ENCODE measurements around the gene GRID2. TPM values are rescaled to one million over a fixed set of nuclear protein-coding genes. Genes with fewer than 3 reads are reported as not detected.

Gene GRID2
- total RNA-seq, 1 donor from 2014 or later: 2.1 TPM

DNA sequence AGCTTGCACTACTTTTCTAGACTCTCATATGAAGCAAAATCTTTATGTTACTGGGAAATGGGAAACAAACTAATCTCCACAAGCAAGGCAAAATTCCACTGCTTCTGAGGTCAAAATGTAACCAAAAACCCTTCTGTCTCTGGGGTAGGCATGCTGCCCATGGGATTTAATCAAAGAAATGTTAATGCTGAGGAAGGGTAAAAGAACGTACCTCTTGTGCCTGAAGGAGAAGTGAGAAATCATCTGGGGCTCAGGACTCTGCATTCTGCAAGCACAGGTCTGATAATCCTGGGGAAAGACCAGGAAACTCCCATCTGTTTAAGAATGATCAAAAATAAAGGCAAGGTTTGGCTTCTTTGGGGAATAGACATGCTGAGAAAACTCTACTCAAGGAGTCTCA lies 184.7 kb downstream of the GRID2 start:
- Mint-ChIP-seq H3K4me3 (ENCODE audit: unreplicated experiment) (no peak overlapping the region), H3K27me3 (ENCODE audit: unreplicated experiment) (no peaks in the 10 kb centered on the region), H3K27ac (ENCODE audit: unreplicated experiment) (no peak overlapping the region), H3K36me3 (ENCODE audit: unreplicated experiment) (no peaks in the 10 kb centered on the region), H3K4me1 (ENCODE audit: low read depth, unreplicated experiment) (peaks cover 5% of the 10 kb centered on the region), H3K9me3 (ENCODE audit: unreplicated experiment) (no peaks in the 10 kb centered on the region)
- TF ChIP-seq, protein P1, sequence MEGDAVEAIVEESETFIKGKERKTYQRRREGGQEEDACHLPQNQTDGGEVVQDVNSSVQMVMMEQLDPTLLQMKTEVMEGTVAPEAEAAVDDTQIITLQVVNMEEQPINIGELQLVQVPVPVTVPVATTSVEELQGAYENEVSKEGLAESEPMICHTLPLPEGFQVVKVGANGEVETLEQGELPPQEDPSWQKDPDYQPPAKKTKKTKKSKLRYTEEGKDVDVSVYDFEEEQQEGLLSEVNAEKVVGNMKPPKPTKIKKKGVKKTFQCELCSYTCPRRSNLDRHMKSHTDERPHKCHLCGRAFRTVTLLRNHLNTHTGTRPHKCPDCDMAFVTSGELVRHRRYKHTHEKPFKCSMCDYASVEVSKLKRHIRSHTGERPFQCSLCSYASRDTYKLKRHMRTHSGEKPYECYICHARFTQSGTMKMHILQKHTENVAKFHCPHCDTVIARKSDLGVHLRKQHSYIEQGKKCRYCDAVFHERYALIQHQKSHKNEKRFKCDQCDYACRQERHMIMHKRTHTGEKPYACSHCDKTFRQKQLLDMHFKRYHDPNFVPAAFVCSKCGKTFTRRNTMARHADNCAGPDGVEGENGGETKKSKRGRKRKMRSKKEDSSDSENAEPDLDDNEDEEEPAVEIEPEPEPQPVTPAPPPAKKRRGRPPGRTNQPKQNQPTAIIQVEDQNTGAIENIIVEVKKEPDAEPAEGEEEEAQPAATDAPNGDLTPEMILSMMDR (IDR thresholded peaks at IDR 0.05; ENCODE audit: partially characterized antibody, unreplicated experiment): no peak
- no peak for DNase-seq

DNA sequence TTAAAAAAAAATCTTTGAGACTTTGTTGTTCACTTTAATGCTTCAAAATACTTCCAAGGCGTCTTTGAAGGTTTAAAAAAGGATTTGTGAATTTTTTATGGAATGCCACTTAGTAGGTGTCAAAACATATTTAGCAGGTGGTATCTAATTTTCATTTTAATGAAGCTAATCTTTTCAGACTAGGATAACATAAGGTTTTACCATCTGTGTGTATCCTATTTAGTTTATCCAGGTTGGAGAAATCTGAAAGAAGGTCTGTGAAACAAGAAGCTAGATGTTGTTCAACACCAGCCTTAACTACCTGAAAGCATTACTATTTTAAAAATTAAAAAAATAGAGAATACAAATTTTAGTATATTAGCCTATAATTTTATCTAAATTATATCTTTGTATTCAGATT lies 193.4 kb downstream of the GRID2 start:
- no peak overlapping the region for H3K4me3 Mint-ChIP-seq (ENCODE audit: unreplicated experiment)
- H3K27ac Mint-ChIP-seq (ENCODE audit: unreplicated experiment): no peak overlapping the region
- TF ChIP-seq, protein P1 (IDR thresholded peaks at IDR 0.05; ENCODE audit: partially characterized antibody, unreplicated experiment): no peak
- DNase-seq: no peak
- no peaks in the 10 kb centered on the region for H3K9me3 Mint-ChIP-seq (ENCODE audit: unreplicated experiment)
- peaks cover 16% of the 10 kb centered on the region for H3K4me1 Mint-ChIP-seq (ENCODE audit: low read depth, unreplicated experiment)
- no peaks in the 10 kb centered on the region for H3K27me3 Mint-ChIP-seq (ENCODE audit: unreplicated experiment)
- H3K36me3 Mint-ChIP-seq (ENCODE audit: unreplicated experiment): no peaks in the 10 kb centered on the region

DNA sequence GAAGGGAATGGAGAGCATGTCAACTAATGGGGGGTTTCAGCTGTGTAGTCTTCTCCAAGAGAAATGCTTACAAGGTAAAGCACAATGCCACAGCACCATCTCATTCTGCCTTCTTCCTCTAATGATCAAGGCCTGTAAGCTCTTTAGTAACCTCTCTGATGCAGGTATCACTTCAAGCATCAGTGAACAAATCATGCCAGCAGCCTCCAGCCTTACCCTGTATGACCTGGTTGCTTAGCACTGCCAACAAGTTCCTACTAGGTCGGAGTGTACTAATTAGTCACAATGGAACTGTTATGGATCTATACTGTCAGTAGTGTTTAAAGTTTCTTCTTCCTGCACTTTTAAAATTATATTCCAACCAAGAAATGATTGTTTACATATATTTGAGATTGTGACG lies 197.7 kb downstream of the GRID2 start:
- no peak overlapping the region for H3K27ac Mint-ChIP-seq (ENCODE audit: unreplicated experiment)
- no peak for DNase-seq
- no peaks in the 10 kb centered on the region for H3K9me3 Mint-ChIP-seq (ENCODE audit: unreplicated experiment)
- no peaks in the 10 kb centered on the region for H3K36me3 Mint-ChIP-seq (ENCODE audit: unreplicated experiment)
- H3K4me1 Mint-ChIP-seq (ENCODE audit: low read depth, unreplicated experiment): peaks cover 11% of the 10 kb centered on the region
- no peak overlapping the region for H3K4me3 Mint-ChIP-seq (ENCODE audit: unreplicated experiment)
- H3K27me3 Mint-ChIP-seq (ENCODE audit: unreplicated experiment): no peaks in the 10 kb centered on the region
- TF ChIP-seq, protein P1 (IDR thresholded peaks at IDR 0.05; ENCODE audit: partially characterized antibody, unreplicated experiment): no peak

DNA sequence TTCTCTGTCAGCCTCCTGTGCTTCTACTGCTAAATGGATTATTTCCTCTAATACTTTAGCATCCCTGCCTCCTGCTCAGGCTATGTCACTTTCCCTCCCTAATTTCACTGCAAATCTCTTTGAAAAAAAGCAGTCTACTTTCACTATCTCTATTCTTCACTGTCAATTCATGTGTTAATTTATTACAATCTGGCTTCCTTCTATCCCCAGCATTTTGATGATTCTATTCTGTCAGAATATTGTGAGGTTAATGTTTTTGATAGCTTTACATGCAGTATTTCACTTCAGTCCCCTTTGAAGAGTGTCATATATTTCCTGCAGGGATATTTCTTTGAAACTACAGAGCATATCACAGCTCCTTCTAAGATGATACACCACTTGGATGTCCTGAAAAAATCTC lies 203.2 kb downstream of the GRID2 start:
- Mint-ChIP-seq H3K27ac (ENCODE audit: unreplicated experiment) (no peak overlapping the region), H3K9me3 (ENCODE audit: unreplicated experiment) (no peaks in the 10 kb centered on the region)

DNA sequence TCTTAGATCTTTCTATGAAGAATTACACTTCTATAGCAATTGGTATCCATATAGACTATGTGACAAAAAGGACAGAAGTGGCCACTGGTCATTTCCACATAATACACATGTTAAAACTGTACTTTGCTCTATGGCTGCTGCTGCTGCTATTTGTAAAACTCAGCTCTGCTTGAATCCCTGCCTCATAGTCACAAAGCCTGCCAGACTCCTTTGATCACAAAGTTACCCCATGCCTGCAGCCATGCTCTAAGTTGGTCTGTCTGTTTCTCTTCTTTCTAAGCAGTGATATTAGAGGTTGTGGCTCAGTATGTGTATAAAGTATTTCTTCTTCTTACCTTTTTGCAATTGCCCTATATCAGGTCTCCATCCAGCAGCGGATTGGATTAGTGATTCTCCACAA lies 210.9 kb downstream of the GRID2 start:
- DNase-seq: no peak
- H3K27ac Mint-ChIP-seq (ENCODE audit: unreplicated experiment): no peak overlapping the region

More for the DNA sequence above, 203.2 kb downstream of the GRID2 start:
- H3K4me3 Mint-ChIP-seq (ENCODE audit: unreplicated experiment): no peak overlapping the region
- TF ChIP-seq, protein P1 (IDR thresholded peaks at IDR 0.05; ENCODE audit: partially characterized antibody, unreplicated experiment): no peak
- DNase-seq: no peak
- H3K36me3 Mint-ChIP-seq (ENCODE audit: unreplicated experiment): no peaks in the 10 kb centered on the region
- peaks cover 1% of the 10 kb centered on the region for H3K4me1 Mint-ChIP-seq (ENCODE audit: low read depth, unreplicated experiment)
- H3K27me3 Mint-ChIP-seq (ENCODE audit: unreplicated experiment): no peaks in the 10 kb centered on the region

More for the DNA sequence above, 210.9 kb downstream of the GRID2 start:
- Mint-ChIP-seq H3K27me3 (ENCODE audit: unreplicated experiment) (no peaks in the 10 kb centered on the region), H3K9me3 (ENCODE audit: unreplicated experiment) (no peaks in the 10 kb centered on the region), H3K4me1 (ENCODE audit: low read depth, unreplicated experiment) (no peaks in the 10 kb centered on the region), H3K36me3 (ENCODE audit: unreplicated experiment) (no peaks in the 10 kb centered on the region), H3K4me3 (ENCODE audit: unreplicated experiment) (no peak overlapping the region)
- TF ChIP-seq, protein P1 (IDR thresholded peaks at IDR 0.05; ENCODE audit: partially characterized antibody, unreplicated experiment): no peak
